Right renal cortex interstitium (tissue), 3 donors: ENCODE data around the gene FBXL19. TPM values are rescaled to one million over a fixed set of nuclear protein-coding genes. Genes with fewer than 3 reads are reported as not detected.

Source experiments
- DNase-seq, 3 donors: peaks; one replicate each; pipeline ENCODE4 v3.0.0-alpha.2; 2013; ENCODE audit warnings: low read depth in 3 of 3, low spot score in 2 of 3
- polyA plus RNA-seq, 3 donors: library from polyadenylated mRNA; unstranded; fragments of 120-200 nt; gene quantifications; one replicate each; pipeline ENCODE4 v1.2.1, GENCODE V29; 2013; ENCODE audit not compliant: insufficient read length in 3 of 3

Gene FBXL19
- polyA plus RNA-seq, 3 donors = 16.1 to 20.5 (median 18.0) TPM

DNA sequence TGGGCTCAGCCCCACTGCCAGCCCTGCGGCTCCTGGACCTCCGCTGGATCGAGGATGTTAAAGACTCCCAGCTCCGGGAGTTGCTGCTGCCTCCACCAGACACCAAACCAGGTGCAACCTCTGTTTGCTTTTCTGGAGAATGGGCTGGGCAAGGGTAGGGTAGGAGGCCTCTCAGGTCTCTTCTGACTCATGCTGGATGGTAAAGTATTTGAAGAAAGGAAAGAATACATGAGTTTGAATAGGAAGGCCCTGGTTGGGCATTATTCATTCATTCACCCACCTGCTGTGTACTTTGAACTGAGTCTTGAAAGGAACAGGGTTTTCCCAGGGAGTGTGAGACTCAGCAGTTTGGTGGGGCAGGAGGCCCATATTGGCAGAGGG, 19.0 kb downstream of the FBXL19 start:
- DNase-seq = no peak

DNA sequence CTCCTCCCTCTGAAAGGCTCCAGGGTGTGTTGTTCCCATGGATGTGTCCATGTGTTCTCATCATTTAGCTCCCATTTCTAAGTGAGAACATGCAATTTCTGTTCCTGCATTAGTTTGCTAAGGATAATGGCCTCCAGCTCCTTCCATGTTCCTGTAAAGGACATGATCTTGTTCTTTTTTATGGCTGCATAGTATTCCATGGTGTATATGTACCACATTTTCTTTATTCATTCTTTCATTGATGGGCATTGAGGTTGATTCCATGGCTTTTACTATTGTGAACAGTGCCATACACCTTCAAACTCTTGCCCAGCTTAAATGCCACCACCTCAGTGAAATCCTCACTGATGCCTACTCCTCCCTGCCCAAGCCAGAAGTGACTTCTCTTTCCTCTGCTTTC, 21.0 kb downstream of the FBXL19 start:
- DNase-seq = no peak

DNA sequence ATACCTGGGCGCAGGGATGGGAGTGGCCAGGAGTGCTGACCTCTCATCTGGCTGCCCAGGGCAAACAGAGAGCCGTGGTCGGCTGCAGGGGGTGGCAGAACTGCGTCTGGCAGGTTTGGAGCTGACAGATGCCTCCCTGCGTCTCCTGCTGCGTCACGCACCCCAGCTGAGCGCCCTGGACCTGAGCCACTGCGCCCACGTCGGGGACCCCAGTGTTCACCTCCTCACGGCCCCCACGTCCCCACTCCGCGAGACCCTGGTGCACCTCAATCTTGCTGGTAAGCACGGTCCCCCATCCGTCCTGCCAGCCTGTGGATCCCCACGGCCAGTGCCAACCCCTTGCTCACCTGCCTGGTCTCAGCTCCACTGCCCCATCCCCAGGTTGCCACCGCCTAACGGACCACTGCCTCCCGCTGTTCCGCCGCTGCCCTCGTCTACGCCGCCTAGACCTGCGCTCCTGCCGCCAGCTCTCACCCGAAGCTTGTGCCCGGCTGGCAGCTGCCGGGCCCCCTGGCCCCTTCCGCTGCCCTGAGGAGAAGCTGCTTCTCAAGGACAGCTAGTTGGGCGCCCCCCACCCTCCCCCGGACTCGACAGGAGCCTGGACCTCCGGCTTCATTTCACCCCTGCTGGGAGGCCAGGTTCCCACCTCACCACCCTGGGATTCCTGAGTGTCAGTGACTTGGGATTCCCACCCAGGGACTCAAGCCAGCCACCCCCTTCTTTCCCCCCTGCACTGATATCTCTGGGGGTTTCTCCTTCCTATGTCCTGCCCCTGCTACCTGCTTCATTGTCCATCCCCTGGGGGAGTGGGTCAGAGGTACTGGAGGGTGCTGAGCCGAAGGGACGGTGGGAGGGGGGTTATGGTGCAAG, 23.5 kb downstream of the FBXL19 start:
- DNase-seq = no peak

DNA sequence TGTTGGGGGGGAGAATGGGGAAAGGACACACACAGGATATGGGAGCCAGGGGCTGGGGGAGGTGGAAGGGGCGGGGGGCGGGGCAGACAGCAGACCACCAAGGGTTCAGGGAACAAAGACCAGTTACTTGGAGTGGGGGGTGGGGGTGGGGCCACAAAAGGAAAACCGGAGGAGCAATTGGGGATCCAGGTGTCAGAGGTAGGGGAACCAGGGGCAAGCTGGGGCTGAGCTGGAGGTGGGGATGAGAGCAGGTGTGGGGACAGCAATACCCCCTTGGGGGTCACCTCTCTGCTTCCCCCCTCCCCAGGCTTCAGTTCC, 24.1 kb downstream of the FBXL19 start:
- no peak for DNase-seq

DNA sequence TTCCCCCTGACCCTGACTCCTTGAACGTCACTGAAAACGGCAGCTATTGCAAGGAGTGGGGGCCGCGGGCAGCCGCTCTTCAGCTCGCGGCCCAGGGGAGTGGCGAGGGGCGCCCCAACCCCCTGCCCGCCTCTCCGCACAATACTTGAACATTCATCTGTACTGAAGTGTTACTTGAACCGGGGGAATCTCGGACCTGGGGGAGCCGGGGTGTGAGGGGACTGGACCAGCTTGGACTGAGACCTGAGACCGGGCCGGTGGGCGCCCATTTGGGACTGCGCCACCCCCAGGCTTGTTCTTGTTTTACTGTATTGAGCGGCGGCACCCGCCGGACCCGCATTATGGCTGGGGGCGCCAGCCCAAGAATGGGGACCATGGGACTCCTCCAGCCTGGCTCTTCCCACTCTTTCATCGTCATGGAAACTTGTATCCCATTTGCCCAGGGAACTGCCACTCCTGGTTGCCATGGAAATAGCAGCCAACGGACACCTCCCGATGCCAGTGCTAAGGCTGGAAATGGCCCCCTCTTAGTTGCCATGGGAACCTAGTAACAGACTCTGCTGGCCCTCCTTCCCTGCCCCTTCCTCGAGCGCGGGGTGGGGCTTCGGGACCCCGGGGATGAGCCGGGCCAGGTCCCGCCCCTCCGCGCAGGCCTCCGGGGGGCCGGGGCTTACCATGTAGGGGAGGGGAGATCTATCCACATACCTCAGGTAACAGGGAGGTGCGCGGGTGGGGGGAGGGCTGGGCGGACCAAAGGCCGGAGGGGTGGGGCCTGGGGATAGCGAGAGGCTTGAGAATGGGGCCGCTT, 24.7 kb downstream of the FBXL19 start:
- peak; percentile 96 to 99 (median 97) for DNase-seq

DNA sequence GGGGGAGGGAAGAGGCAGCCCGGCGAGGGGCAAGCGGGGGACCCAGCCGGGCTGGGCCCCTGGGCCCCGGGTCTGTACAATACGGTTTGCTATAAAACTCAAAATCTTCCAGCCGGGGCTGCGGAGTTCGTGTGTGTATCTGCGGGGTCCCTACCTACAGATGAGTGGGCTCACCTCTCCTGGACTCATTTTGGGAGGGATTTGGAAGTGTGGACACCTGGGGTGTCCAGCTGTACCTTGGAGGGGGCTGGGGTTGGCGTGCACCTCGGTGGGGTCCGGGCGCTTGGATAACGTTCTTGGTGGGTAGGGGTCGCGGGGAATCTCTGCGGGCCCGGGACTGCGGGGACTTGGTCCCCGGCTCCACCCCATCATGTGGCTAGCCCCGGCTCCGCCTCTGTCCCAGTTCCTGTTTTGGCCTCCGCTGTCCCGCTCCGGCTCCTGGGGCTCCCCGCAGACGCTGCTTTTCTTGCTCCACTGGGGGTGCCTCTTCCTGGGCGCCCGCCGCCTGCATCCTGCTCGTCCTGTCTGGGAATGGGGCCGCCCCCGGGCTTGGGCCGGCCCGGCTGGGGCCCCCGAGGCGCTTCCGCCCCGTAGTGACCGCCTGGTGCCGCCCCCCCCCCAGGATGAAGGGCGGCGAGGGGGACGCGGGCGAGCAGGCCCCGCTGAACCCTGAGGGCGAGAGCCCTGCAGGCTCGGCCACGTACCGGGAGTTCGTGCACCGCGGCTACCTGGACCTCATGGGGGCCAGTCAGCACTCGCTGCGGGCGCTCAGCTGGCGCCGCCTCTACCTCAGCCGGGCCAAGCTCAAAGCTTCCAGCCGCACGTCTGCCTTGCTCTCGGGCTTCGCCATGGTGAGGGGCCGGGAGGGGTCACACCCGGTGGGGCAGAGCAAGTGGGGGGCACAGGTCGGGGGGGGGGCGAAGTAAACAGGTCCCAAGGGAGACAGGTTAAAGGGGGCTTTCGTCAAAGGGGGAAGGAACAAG, 25.6 kb downstream of the FBXL19 start, which contains the start of gene ORAI3:
Gene ORAI3, plus strand, starts transcription at position 402 of the 983 bp plus-strand sequence. Its CDS starts 222 bp downstream, at position 624.
- DNase-seq = no peak

DNA sequence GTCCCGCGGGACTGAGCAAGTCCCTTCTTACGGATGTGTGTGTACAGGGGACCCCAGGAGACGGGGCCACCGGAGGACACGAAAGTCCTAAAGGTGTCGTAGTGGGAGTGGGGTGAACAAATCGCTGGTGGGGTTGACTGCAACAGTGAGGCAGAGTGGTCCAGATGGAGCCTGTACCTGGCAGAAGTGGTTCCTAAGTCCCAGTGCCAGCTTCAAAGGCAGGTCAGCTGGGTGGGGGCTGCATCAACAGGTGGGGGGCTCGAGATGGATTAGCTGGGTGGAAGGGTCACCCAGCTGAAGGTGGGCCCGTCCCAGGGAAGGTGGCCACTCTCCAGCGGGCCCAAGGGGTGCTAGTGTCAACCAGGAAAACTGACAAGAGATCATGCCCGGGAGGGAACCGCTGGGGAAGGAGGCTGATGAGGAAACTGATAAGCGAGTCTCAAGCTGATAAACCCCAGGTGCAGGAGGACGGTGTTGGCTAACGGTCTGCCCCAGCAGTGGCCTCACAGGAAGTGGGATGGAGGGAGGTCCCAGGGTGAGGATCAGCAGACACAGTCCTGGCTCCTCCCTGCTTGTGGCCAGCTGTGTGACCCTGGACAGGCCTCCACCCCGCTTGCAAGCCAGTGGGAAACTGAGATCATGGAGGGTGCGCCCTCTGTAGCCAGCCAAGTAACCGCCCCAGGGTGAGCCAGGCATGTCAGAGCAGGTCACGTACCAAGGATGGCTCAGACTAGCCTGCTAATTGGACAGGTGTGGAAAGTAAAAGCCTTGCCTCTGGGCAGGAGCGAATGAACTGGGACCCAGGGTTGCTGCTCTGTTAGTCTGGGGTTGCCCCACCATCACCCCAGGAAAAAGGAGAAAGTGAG, 26.5 kb downstream of the FBXL19 start:
- no peak for DNase-seq

DNA sequence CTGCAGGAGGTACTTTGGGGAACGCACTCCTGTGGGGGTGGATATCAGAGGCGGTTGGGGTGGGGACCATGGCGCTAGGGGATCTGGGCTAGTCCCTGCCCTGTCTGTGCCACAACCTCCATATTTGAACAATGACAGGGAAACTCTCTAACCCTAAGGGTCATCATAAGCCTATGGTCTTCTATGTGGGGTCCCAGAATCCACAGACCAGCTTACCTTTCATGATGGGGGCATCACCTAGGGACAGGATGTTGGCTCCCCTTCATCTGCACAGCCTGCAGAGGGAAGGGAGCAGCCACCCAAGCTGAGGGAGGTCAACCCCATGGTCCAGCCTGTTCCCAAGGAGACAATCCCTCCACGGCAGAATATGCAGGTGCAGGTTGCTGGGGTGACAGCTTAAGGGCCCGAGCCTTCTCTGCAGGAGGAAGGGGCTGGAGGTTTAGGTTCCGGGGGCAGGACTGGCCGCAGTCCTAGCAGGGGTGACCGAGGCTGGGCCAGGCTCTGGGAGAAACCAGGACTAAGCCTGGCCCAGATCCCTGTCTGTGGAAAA, 27.2 kb downstream of the FBXL19 start:
- no peak for DNase-seq

DNA sequence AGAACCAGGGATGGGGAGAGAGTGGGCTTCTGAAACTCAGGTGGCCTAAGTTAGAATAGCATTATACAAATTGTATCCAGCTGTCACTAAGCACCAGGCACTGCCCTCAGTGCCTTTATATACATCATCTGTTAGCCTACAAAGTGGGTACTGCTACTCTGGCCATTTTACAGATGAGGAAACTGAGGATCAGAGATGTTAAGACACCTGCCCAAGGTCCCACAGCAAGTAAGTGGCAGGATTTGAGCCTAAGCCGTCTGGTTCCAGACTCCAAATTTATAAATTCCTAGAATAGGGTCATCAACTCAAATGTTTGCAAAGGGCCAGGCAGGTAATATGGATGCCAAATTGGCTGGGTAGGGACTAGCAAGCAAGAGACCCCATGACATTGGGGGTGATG, 27.8 kb downstream of the FBXL19 start:
- no peak for DNase-seq

DNA sequence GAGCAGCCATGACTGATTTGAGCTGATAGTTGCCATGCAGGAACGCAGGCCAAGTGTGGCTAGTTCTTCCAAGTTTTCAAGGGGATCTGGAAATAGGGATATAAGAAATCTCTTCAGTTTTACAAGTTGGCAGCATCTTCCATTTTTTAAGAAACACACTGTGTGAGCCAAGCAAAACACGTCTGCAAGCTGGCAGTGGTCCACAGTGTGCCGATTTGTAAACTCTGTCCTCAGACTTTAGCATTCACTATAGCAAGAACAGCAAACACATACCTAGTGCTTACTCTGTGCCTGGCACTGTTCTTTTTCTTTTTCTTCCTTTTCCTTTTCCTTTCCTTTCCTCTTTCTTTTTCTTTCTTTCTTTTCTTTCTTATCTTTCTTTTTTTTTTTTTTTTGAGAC, 28.4 kb downstream of the FBXL19 start:
- DNase-seq = no peak

DNA sequence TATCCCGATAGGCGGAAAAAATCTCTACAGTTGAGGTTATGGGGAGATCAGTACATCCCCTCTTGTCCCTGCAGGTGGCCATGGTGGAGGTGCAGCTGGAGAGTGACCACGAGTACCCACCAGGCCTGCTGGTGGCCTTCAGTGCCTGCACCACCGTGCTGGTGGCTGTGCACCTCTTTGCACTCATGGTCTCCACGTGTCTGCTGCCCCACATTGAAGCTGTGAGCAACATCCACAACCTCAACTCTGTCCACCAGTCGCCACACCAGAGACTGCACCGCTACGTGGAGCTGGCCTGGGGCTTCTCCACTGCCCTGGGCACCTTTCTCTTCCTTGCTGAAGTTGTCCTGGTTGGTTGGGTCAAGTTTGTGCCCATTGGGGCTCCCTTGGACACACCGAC, 29.7 kb downstream of the FBXL19 start:
- DNase-seq = no peak

DNA sequence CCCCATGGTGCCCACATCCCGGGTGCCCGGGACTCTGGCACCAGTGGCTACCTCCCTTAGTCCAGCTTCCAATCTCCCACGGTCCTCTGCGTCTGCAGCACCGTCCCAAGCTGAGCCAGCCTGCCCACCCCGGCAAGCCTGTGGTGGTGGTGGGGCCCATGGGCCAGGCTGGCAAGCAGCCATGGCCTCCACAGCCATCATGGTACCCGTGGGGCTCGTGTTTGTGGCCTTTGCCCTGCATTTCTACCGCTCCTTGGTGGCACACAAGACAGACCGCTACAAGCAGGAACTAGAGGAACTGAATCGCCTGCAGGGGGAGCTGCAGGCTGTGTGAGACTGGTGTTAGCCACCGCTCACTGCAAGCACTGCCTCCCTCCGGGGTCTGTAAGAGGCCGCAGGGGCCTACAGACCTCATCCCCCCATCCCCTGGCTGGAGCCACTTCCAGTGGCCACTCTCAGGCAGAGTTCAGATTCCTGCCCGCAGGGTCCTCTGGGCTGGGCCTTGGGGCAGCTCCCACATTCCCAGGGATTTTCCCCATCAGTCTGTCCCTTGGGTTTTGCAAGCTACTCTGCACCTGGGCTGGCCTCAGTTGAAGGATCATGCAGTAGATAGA, 30.2 kb downstream of the FBXL19 start:
- DNase-seq = peak in 1 of 3 donors; percentile 74

DNA sequence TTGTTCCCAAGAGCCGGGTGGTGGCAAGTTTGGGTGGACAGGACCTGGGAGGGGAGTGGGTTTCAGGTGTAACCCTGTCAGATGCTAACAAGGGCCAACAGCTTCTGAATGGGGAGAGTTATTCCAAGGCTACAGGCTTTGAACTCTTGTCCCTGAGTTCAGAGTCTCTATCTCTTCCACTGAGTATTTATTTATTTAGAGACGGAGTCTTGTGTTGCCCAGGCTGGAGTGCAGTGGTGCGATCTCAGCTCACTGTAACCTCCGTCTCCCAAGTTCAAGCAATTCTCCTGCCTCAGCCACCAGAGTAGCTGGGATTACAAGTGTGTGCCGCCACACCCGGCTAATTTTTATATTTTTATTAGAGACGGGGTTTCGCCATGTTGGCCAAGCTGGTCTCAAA, 31.6 kb downstream of the FBXL19 start:
- no peak for DNase-seq

DNA sequence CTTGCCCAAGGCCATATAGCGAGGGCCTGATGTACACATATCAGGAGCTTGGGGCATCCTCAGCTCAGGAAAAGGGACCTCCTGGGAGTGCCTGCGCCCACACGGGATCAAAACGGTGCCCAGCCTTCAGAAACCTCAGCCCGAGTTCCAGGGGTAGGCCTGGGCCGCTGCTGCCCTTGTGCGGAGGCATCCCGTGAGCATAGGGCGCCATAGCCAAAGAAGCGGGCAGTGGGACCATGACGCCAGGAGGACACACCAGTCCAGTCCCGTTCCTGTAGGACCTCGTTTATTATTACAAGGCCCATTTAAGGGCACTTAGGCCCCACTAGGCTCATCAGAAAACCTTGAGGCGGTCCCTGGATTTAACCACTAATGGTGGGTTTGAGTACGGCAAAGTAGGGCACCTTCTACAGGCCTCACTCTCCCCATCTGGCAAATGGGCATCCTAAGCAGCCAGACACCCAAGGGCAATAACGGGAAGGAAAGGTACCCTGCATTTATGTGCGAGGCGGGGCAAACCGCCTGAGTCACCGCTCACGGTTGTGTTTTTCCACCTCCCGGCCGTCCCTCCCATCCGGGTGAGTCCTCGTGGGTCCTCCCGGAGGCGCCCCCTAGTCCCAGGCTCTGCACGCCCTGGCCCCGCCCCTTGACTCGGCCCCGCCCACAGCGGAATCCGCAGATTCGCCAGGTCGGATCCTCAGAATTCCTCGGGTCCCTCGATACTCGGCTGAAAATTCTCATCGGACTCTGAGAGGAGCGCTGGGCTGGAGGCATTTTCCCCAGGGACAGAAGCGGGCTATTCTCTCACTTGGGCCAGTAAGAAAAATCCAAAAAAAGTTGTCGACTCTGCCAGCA, 33.5 kb downstream of the FBXL19 start:
- DNase-seq = no peak

DNA sequence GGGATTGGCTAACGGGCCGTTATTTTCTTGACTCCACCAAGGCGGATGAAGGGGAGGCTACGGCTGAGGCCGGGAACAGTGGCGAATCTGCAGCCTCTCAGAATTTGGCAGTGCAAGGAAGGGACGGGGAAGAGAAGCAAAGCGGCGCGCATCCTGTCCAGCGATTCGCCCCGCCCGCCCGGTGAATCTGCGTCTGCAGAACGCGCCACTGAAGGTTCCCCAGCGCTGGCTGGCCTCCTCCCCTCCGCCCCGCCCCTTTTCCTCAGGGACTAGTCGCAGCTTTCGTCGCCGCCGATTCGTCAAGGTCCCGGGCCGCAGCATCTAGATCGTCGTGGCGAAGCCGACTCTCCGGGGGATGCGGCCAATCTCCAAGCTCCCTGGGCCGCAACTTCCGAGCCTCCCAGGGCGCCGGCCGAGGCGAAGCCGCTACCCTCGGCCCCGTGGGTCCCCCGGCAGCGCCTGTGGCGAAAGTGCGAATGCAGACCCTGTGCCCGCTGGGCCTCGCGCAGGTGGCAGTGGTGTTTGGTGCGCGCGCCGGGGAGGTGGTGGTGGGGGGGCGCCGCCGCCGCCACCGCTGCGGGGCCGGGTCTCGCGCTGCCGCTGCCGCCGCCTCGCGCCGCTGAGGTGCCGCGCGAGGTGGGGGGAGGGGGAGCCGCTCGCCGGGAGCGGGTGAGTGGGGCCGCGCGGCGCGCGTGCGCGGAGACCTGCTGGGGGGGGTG, 34.2 kb downstream of the FBXL19 start, which contains the start of gene SETD1A:
Gene SETD1A, plus strand, starts transcription at position 299 of the 719 bp plus-strand sequence. CDS start 978 bp downstream, outside the sequence.
- DNase-seq = peak; percentile 87 to 94 (median 91)

DNA sequence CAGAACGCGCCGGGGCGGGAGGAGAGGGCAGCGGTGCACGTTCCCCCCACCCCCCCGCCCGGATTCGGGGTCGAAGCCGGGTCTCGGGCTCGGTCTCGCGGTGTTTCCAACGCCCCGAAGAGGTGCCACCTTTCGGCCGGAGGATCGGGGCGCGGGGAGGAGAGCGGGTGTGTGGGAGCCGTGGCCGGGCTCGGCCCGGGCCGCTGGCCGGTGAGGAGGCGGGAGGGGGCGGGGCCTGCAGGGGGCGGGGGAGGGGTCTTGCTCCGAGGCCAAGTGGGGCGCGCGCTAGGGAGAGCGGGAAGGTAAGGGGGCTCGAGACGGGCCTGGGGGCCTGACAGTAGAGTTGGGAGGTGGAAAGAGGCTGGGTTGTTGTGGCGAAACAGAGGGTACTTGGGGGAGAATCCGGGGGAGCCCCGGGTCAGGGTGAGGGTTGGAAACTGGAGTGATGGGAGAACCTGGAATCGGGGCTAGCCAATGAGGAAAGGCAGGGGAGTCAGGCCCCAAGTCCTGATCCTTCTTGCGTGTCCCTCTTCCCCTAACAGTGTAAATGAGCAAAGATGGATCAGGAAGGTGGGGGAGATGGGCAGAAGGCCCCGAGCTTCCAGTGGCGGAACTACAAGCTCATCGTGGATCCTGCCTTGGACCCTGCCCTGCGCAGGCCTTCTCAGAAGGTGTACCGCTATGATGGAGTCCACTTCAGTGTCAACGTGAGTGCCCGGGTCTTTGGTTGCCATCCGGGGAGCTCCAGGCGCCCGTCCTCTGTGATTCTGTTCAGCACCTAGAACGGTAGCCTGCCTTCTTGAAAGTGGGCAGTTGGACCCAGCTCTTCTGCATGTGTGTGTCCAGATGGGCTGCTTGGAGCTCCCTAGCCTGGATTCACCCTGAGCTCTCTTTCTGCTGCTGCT, 35.1 kb downstream of the FBXL19 start:
- no peak for DNase-seq
